CD4-positive, alpha-beta T cell treated with Interleukin-1 beta for 1 hour (primary cell): ENCODE measurements around the gene MYBBP1A.

ENCODE experiments used
- DNase-seq, 2 donors: peaks; one replicate each; pipeline ENCODE4 v3.0.0-alpha.2; 2020 to 2022

MYBBP1A gene

DNA sequence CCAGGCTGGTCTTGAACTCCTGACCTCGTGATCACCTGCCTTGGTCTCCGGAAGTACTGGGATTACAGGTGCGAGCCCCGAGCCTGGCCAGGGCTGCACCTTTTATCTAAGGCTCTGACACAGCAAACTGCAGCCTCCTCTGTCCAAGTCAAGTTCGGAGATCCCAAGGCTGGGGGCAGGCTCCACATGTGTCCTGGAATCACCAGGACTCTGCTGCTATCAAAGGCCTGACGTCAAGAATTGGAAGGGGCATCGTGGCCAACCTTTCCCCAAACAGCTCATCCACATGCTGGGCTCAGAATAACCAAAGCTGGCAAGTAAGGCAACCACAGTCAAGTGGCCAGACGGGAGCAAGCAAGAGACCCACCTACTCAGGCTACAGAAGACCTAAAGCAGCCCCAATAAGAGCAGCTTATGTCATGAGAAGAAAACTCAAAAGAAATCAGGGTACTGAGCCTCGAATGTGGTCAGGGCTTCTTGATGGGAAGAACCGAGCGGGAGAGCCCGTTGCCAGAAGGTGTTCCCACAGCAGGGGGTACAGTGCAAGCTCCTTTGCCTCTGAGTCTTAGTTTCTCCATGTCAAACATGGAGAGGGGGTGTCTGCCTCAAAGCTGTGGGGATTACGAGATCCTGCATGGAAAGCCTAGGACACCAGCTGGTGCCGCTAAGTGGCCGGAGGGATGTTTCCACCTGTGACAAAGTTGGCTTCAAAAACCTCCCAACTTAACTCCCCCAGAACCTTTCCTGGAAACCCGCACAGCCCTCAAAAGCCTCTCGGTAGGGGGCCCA lies 7.9 kb downstream of the MYBBP1A start:
- DNase-seq = no peak

GRCh38 chr17:4545217-4545951 lies 9.8 kb downstream of the MYBBP1A start:
- no peak for DNase-seq

DNA sequence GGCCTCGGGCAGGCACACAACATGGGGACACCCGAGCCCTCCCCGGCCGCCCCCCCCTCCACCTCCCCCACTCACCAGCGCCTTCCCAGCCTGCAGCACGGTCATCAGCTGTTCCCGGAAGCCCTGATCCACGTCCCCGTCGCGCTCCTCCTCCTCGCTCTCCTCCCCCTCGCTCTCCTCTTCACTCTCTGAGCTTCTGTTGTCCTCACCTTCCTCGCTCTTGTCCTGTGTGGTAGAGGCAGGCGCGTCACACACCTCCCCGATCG lies 10.3 kb downstream of the MYBBP1A start:
- DNase-seq = no peak

- DNase-seq = no peak
Observed at GRCh38 chr17:4544135-4544950, 10.8 kb downstream of the MYBBP1A start.

DNA sequence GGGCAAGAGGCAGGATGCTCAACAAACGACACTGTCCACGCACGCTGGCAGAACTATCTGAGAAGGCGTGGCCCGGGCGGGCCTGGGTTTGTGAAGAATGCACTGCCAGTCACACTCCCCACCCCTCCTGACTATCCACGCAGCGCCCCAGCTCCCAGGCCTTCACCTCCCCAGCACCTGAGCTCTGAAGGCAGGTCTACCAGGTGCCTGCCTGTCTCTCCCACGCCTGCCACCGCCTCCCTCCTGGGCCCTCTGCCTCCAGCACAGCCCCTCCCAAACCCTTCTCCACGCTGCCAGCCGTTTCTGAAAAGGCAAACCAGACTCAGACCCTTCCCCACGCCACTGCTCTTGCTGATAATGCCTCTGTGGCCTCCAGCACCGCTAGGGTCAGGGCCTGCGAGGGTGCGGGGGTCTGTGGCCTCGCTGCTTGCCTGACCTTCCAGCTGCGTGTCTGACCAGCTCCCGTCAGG lies 11.6 kb downstream of the MYBBP1A start:
- no peak for DNase-seq

GRCh38 chr17:4542726-4543191 lies 12.4 kb downstream of the MYBBP1A start:
- no peak for DNase-seq

- DNase-seq = no peak
Observed at GRCh38 chr17:4542003-4542725, 13.0 kb downstream of the MYBBP1A start.

DNA sequence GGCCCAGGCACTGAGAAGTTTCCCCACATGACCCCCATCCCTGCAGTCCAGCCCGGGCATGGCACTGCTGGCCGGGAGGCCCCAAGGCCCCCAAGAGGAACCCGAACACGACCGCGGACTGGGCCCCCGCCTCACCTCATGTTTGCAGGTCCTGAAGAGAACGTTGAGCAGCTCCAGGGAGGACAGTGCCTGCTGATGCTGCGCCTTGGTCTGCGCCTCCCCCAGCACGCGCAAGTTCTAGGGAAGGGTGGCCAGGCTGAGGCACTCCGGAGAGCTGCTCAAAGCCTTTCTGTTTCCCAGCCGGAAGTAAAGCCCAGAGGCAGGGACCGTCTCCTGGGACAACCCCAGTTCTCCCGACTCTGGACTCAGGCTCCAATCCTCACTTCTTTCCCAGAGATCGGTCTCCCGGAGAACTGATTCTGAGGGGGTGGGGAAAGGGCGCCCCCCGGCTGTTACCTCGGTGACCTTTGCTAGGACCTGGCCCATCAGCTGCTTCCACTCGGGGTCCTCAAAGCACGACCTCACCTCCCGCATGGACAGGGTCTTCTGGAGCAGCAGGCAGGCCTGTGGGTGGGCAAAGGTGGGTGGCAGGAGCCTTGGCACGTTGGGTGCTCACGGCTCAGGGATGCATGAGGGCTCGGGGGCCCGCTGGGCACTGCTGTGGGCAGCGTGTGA lies 13.7 kb downstream of the MYBBP1A start:
- no peak for DNase-seq

- no peak for DNase-seq
Observed at GRCh38 chr17:4540687-4541327, 14.4 kb downstream of the MYBBP1A start.

DNA sequence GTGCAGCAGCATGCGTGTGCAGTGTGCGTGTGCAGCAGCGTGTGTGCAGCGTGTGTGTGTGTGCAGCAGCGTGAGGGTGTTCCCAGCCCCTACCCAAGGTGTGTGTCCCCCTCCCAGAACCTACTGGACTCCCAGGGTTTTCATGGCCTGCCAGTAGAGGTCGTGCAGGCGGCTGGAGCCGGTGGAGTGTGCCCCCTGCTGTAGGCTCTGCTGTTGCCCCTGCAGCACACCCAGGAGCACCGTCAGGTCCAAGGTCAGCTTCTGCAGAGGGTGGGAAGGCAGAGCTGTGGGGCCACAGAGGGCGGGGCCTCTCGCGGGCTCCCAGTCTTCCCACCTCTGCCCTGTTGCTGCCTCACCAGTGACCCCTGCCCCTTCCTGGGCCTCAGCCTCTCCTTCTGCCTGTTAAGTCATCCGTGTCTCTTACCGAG lies 14.9 kb downstream of the MYBBP1A start:
- DNase-seq = no peak

GRCh38 chr17:4539576-4540223 lies 15.5 kb downstream of the MYBBP1A start:
- DNase-seq = no peak

DNA sequence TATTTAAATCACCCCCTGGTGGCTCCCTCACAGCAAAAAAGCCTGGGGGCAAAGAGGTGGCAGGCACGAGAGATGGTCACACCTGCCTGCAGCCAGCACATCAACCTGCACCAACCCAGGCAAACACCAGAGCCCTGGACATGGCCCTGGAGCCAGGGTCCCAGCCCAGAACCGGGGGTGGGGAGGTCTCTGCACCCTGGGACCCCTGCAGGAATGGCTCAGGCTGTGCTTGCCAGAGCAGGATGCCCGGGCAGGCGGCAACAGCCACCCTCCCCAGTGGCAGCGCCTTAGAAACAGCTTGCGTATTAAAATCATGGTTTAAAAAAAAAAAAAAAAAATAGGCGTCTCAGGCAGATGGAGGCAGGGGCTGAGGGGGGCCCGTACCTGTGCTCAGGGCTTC lies 16.2 kb downstream of the MYBBP1A start:
- DNase-seq = no peak

DNA sequence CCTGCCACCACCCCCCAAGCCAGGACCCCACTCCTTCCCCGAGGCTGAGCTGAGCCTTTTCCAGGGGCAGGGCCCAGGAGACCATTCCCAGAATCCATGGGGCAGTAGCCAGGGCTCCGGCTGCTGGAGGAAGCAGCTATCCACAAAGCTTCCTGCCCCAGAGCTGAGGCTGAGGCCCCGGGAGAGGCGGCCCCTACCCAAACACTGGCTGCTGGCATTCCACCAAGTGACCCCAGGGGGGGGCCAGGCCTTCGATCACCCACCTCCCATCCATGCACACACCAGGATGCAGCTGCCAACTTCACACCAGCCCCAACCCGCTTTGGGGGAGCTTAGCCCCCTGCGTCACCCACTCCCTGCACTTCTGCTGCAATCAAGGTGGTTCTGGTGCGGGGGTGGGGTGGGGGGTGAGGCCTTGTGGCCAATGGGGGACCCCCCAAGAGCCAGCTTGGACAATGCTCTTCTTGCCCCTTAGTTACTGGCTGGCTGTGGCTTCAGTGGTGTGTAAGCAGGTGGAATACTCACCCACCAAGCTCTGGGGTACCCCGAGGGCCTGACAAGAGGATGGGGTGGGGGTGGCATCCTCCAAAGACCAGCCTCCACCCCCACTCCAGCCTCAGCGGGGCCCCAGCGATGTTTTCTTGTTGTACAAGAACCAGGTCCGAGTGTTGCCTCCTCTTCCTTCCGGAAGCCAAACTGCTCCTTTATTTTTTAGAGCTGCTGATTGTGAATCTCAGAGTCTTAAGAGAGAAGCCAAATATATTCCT lies 16.8 kb downstream of the MYBBP1A start:
- no peak for DNase-seq

- DNase-seq = no peak
Observed at GRCh38 chr17:4537451-4538235, 17.5 kb downstream of the MYBBP1A start.

DNA sequence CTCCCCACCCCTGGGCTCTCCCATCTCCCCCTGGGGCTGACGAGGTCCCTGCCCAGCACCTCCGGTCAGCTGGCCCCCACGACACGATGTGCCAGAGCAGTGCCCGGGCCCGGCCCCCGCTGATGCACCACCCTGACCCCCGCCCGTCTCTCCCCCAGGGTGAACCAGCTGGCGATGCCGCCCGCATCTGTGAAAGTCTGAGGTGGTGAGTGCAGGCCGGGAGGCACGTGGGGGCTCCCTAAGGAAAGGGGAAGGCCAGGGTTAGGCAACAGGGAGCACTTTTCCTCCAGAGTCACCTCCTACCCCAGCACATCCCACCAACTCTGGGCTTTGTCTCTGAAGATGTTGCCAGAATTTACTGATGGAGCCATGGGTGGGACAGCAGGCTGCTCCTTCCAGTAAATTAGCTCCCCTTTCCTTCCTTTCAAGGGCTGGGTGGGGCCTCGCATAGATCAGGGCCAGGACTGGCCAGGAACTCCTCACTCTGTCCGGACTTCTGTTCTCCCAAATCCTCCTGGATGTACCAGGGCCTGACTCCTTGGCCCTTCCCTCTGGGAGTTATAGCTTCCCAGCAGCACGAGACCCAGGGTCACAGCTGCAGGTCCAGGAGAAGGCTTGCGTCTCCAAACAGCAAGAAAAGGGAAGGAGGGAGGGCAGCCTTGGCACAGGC lies 18.3 kb downstream of the MYBBP1A start:
- no peak for DNase-seq

GRCh38 chr17:4536259-4536741 lies 18.9 kb downstream of the MYBBP1A start:
- no peak for DNase-seq

DNA sequence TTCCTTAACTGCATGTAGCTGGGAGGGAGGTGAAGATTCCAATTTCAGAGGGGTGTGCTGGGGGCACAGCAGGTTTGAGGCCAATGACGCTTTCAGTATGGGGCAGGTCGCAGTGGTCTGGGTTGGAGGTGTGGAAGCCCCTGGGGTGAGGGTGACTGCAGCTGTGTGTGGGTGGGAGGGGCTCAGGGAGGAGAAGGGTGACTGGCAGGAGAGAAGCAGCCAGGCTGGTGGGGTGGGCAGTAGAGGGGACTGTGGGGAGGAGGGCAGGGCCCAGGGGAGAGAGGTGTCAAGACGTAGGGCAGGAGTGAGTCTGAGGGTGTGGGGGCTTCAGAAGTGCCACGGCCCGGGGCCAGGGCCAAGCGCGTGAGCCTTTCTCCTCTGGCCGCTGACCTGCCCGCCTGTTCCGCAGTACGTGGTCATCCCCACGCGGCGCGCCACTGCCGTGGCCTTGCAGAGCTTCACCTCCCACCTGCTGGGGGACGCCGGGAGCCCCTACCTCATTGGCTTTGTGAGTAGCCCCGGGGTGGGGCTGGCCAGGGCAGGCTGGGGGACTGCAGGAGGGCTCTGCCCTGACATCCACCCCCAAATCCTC lies 19.4 kb downstream of the MYBBP1A start:
- no peak for DNase-seq

DNA sequence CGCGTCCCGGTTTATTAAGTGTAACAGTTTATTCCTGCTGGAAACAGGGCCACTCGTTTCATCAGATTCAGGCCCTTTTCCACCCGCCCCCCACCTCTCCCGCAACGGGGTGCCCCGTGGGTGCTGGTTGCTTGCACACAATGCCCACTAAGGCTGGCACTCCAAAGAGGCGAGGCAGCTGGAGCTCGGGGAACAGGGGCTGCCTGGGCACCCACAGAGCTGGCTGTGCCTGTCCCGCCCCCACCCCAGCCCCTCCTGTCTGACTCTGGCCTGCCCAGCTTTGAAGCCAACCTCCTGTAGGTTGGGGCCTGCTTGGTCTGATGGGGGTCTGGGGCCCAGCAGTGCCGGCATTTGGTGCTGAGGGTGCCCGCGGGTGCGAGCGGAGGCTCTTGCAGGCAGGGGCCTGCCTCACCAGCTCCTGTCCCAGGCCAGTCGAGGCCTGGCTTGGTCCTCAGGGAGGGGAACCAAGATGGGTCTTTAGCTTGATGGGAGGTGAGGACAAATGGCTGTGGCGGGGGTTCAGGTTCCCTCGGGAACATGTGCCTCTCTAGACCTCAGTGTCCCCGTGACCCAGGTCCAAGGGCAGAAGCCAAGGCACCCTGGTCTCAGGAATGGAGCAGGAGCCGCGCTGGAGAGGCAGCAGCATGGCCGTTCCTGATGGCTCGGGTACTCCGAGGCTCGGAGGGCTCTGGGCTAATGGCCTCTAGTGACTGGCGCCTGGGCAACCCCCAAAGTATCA lies 20.1 kb downstream of the MYBBP1A start:
- no peak for DNase-seq
